Peyer's patch (tissue), 4 donors: ENCODE data around the gene SCRT2. TPM values are rescaled to one million over a fixed set of nuclear protein-coding genes. Genes with fewer than 3 reads are reported as not detected.

Experiments
- DNase-seq, 3 donors: peaks; one replicate each; pipeline ENCODE4 v3.0.0-alpha.2; 2017 to 2019
- H3K27ac ChIP-seq, 4 donors: fragments of 200-600 bp; sonication (generic); one replicate each; pipeline ENCODE4 v1.5.1; 2016 to 2019
- H3K27me3 ChIP-seq, 2 donors: fragments of 200-600 bp; sonication (generic); one replicate each; pipeline ENCODE4 v1.5.1; 2019
- H3K36me3 ChIP-seq, 3 donors: fragments of 200-600 bp; sonication (generic); one replicate each; pipeline ENCODE4 v1.5.1; 2016 to 2019
- H3K4me1 ChIP-seq, 4 donors: fragments of 200-600 bp; sonication (generic); one replicate each; pipeline ENCODE4 v1.5.1; 2016 to 2019
- H3K4me3 ChIP-seq, 4 donors: fragments of 200-600 bp; sonication (generic); 1 replicate in 3 of 4; 2 replicates in 1 of 4; pipeline ENCODE4 v1.5.1; 2016 to 2019; ENCODE audit warnings: mild to moderate bottlenecking in 1 of 4
- H3K9me3 ChIP-seq, 4 donors: fragments of 200-600 bp; sonication (generic); one replicate each; pipeline ENCODE4 v1.5.1; 2016 to 2019; ENCODE audit warnings: mild to moderate bottlenecking in 1 of 4
- CTCF ChIP-seq, 6 experiments: fragments of 450-650 bp in 4 of 6; fragments of 200-600 bp in 2 of 6; sonication (generic) in 1 of 6; IDR thresholded peaks; one replicate each; pipeline ENCODE4 v1.5.1; 2017 to 2019; ENCODE audit warnings: antibody characterized with exemption in 6 of 6, mild to moderate bottlenecking in 3 of 6, moderate library complexity in 1 of 6
- POLR2A ChIP-seq, 2 donors: fragments of 450-650 bp; IDR thresholded peaks; one replicate each; pipeline ENCODE4 v1.5.1; 2017; ENCODE audit warnings: antibody characterized with exemption in 2 of 2, mild to moderate bottlenecking in 2 of 2, moderate library complexity in 2 of 2
- total RNA-seq, 4 donors: library from RNA; depleted of rRNA; stranded (reverse); fragments of >200 nt; gene quantifications; one replicate each; pipeline ENCODE4 v1.1.0, GENCODE V29; 2016

SCRT2 gene
- total RNA-seq, 4 donors from 2014 or later: not detected

- Histone ChIP-seq H3K27ac (no peak overlapping the region), H3K36me3 (no peaks in the 10 kb centered on the region), H3K4me3 (no peak overlapping the region), H3K27me3 (peaks cover 0 to 7% of the 10 kb centered on the region in 2 donors), H3K9me3 (peaks cover 0 to 5% (median 0%) of the 10 kb centered on the region in 4 donors), H3K4me1 (peaks cover 0 to 6% (median 0%) of the 10 kb centered on the region in 4 donors)
- no peak for TF ChIP-seq POLR2A (IDR thresholded peaks at IDR 0.05)
- no peak for TF ChIP-seq CTCF (IDR thresholded peaks at IDR 0.05)
- DNase-seq: no peak
Measured at GRCh38 chr20:706366-706885, 30.8 kb upstream of the SCRT2 start.

GRCh38 chr20:704726-705125, 29.1 kb upstream of the SCRT2 start:
- Histone ChIP-seq H3K36me3 (no peaks in the 10 kb centered on the region), H3K27ac (no peak overlapping the region), H3K27me3 (no peaks in the 10 kb centered on the region), H3K9me3 (peaks cover 0 to 5% (median 0%) of the 10 kb centered on the region in 4 donors), H3K4me3 (no peak overlapping the region), H3K4me1 (peaks cover 0 to 2% (median 0%) of the 10 kb centered on the region in 4 donors)
- TF ChIP-seq CTCF (IDR thresholded peaks at IDR 0.05): no peak
- TF ChIP-seq POLR2A (IDR thresholded peaks at IDR 0.05): no peak
- no peak for DNase-seq

- no peak overlapping the region for H3K27ac ChIP-seq
- H3K27me3 ChIP-seq: no peaks in the 10 kb centered on the region
- TF ChIP-seq POLR2A (IDR thresholded peaks at IDR 0.05) (no peak), CTCF (IDR thresholded peaks at IDR 0.05) (no peak)
- no peaks in the 10 kb centered on the region for H3K36me3 ChIP-seq
- no peak for DNase-seq
- H3K4me3 ChIP-seq: no peak overlapping the region
- no peaks in the 10 kb centered on the region for H3K9me3 ChIP-seq
- no peaks in the 10 kb centered on the region for H3K4me1 ChIP-seq
Measured at GRCh38 chr20:703426-703825, 27.8 kb upstream of the SCRT2 start.

GRCh38 chr20:703006-703405, 27.4 kb upstream of the SCRT2 start:
- no peaks in the 10 kb centered on the region for H3K4me1 ChIP-seq
- H3K27ac ChIP-seq: no peak overlapping the region
- no peaks in the 10 kb centered on the region for H3K36me3 ChIP-seq
- H3K27me3 ChIP-seq: no peaks in the 10 kb centered on the region
- TF ChIP-seq POLR2A (IDR thresholded peaks at IDR 0.05): no peak
- TF ChIP-seq CTCF (IDR thresholded peaks at IDR 0.05): no peak
- H3K9me3 ChIP-seq: no peaks in the 10 kb centered on the region
- no peak for DNase-seq
- no peak overlapping the region for H3K4me3 ChIP-seq

GRCh38 chr20:701401-702129, 26.0 kb upstream of the SCRT2 start:
- DNase-seq: no peak
- Histone ChIP-seq H3K4me3 (no peak overlapping the region), H3K4me1 (no peaks in the 10 kb centered on the region), H3K9me3 (no peaks in the 10 kb centered on the region), H3K27me3 (no peaks in the 10 kb centered on the region), H3K27ac (no peak overlapping the region), H3K36me3 (no peaks in the 10 kb centered on the region)
- no peak for TF ChIP-seq CTCF (IDR thresholded peaks at IDR 0.05)
- no peak for TF ChIP-seq POLR2A (IDR thresholded peaks at IDR 0.05)
